Activated CD4-positive, alpha-beta memory T cell treated with anti-CD3 and anti-CD28 coated beads for 36 hours (primary cell): ENCODE data around the gene B3GAT3. TPM values are rescaled to one million over a fixed set of nuclear protein-coding genes. Genes with fewer than 3 reads are reported as not detected.
A peak's percentile ranks its signal among the peaks of the same experiment; 100 is the strongest.
"Not testable (repeated sequence)": the region's sequence is repeated elsewhere in the genome, so short reads cannot be mapped to it uniquely, and the experiment has no call there.

Source experiments
- CTCF ChIA-PET: fragments of 350-600 bp; sonication (Branson Sonifier 250); formaldehyde crosslinking; loops from one replicate; lab custom pipeline; 2021; ENCODE audit warnings: antibody characterized with exemption, inconsistent platforms; lab: Charles Lee
- POLR2A ChIA-PET: fragments of 350-600 bp; sonication (Branson Sonifier 250); formaldehyde crosslinking; loops from one replicate; lab custom pipeline; 2021; ENCODE audit warnings: antibody characterized with exemption; lab: Charles Lee
- DNase-seq: peaks from one replicate; pipeline ENCODE4 v3.0.0-alpha.2; 2020
- H3K27ac Mint-ChIP-seq: one replicate; pipeline ENCODE4 v1.8.0; 2021; ENCODE audit warnings: mixed read lengths
- H3K27me3 Mint-ChIP-seq: one replicate; pipeline ENCODE4 v1.8.0; 2021; ENCODE audit warnings: mixed read lengths
- H3K36me3 Mint-ChIP-seq: one replicate; pipeline ENCODE4 v1.8.0; 2021; ENCODE audit warnings: mixed read lengths
- H3K4me1 Mint-ChIP-seq: one replicate; pipeline ENCODE4 v1.8.0; 2021; ENCODE audit warnings: low read depth, mixed read lengths
- H3K4me3 Mint-ChIP-seq: one replicate; pipeline ENCODE4 v1.8.0; 2021; ENCODE audit warnings: mild to moderate bottlenecking, mixed read lengths
- H3K9me3 Mint-ChIP-seq: one replicate; pipeline ENCODE4 v1.8.0; 2021; ENCODE audit warnings: mixed read lengths
- intact Hi-C: fragments of 100-400 bp; cut with micrococcal nuclease; formaldehyde crosslinking; loops from one replicate; pipeline ENCODE4 v1.15.1; 2023
- total RNA-seq, 2 experiments: library from RNA; stranded (reverse); gene quantifications; one replicate each; pipeline ENCODE4 v1.2.3, GENCODE V29; 2021

B3GAT3 gene
- total RNA-seq, 2 experiments from 2014 or later, result 67.0 to 70.4 TPM

DNA sequence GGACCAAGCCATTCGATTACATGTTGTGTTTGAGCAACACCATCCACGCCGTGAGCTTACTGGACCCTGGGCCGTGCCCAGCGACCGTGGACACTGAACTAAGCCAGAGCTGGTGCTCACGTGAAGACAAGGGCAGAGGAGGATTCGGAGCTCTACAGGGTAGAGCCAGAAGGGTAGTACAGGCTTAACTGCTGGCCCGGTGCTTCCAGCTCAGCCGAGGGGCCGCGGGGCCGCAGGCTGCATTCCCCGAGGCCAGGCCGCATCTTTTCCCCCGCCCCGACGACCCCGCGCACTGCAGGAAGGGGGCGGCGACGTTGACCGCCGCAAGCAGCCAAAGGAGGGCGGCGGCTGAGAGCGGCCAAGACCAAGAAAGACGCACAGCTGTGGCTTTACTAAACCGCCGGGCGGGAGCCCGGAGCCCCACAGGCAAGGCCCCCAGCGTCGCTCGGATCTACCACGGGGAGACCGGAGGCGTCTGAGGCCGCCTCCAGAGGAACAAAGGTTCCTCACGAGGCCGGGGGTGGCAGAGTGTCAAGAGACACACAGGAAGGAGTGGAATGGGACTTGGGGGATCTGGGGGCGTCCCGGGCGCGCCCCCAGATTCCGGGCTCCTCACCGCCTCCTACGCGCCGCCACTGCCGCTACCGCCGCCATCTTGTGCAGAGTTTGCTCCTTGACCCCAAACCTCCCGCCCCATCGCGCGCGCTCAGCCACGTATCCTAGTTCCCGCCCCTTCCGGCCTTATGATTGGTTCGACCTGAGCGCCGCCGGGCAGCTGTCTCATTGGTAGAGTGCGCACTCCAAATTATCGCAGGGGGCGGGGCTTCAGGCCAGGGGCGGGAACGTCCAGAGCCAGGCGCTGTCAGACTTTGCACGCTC is 24.4 kb upstream of the B3GAT3 start, which contains the start of gene GANAB:
TSS of gene GANAB (minus strand) at position 668 of the 879 bp plus-strand sequence. CDS start at position 654, 14 bp downstream.
- H3K27ac Mint-ChIP-seq, result peak within 1 kb of the TSS; percentile 94
- DNase-seq, result peak; percentile 100
- no peaks in the 10 kb centered on the region for H3K27me3 Mint-ChIP-seq
- ChIA-PET POLR2A (interaction anchor here (0.6 to 7.2 kb wide), 18 partner anchors 9 to 210 kb away, joined by 3 to 68 read pairs (median 5); partner anchors contain the start of genes B3GAT3, C11orf98, CSKMT and EML3), CTCF (interaction anchor here (0.6 to 1.7 kb wide), 7 partner anchors 23 to 221 kb away, joined by 3 to 5 read pairs (median 3); partner anchors contain the start of genes HNRNPUL2 and STX5)
- intact Hi-C loops, result loop anchor here (1.0 to 2.0 kb wide), 3 partner anchors 24 to 55 kb away; partner anchors contain the start of genes EML3, ROM1 and TUT1
- H3K36me3 Mint-ChIP-seq, result peaks cover 21% of the 10 kb centered on the region
- H3K4me1 Mint-ChIP-seq, result peaks cover 30% of the 10 kb centered on the region
- peak within 1 kb of the TSS; percentile 94 for H3K4me3 Mint-ChIP-seq
- H3K9me3 Mint-ChIP-seq, result no peaks in the 10 kb centered on the region

DNA sequence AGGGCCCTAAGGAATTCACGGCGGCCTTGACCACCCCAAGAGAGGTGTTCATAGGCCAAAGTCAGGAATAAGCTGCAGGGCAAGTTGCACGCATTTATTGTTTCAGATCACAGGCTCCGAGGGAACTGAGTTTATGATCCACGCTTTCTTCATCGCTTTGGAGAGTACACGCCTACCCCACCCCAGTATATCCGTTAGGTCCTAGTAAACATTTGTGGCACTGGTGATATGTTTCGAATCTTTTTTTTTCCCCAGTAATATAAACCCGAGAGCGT is 23.8 kb upstream of the B3GAT3 start:
- Mint-ChIP-seq H3K27ac (peak overlapping the region; percentile 94), H3K36me3 (peaks cover 21% of the 10 kb centered on the region), H3K9me3 (no peaks in the 10 kb centered on the region), H3K4me3 (peak overlapping the region; percentile 94), H3K27me3 (no peaks in the 10 kb centered on the region), H3K4me1 (peaks cover 32% of the 10 kb centered on the region)
- ChIA-PET CTCF (interaction anchor here (0.6 to 1.7 kb wide), 5 partner anchors 23 to 186 kb away, joined by 3 to 5 read pairs (median 4); partner anchors contain the start of genes HNRNPUL2, STX5 and TUT1), POLR2A (interaction anchor here (0.8 to 7.2 kb wide), 14 partner anchors 10 to 210 kb away, joined by 3 to 68 read pairs (median 5); partner anchors contain the start of genes B3GAT3, C11orf98, CSKMT and EML3)
- peak; percentile 20 for DNase-seq
- intact Hi-C loops, result no loop called here

DNA sequence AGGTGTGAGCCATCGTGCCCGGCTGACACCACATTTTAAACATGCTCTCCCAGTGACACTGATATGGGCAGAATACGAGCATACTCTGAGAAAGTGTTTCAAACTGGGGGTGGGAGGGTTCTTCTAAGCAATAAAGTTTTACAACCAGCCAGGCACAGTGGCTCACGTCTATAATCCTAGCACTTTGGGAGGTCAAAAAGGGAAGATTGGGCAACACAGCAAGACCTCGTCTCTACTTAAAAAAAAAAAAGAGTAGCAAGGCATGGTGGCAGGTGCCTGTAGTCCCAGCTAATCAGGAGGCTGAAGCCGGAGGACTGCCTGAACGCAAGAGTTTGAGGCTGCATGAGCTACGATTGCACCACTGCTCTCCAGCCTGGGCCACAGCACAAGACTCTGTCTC is 22.4 kb upstream of the B3GAT3 start:
- POLR2A ChIA-PET, result interaction anchor here (0.6 to 7.2 kb wide), 6 partner anchors 10 to 208 kb away, joined by 3 to 68 read pairs (median 5); partner anchors contain the start of genes B3GAT3, C11orf98, CSKMT and TUT1
- no peak overlapping the region for H3K4me3 Mint-ChIP-seq

DNA sequence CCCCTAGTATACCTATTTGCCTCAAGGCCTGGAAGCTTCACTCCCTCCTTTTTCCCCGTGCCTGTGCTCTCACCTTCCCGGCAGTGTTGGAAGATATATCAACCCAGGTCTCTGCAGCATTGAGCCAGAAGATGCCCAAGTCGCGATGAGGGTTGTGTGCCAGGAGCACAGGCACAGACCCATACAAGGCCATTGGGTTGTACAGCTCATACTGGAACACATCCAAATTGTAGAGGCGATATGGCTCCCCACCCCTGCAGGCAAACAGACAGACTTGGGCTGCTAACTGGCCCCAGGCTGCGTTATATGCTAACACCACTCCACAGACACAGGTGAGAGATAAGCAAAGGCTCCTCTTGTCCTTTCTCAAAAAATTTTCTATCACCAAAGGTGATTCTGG is 10.7 kb upstream of the B3GAT3 start:
- no peak for DNase-seq
- no peaks in the 10 kb centered on the region for H3K27me3 Mint-ChIP-seq
- ChIA-PET CTCF (interaction anchor here (1.0 kb wide), 1 partner anchor 40 kb away, joined by 3 read pairs; no protein-coding TSS in a partner anchor), POLR2A (interaction anchor here (0.6 to 0.8 kb wide), 2 partner anchors 39 to 41 kb away, joined by 3 to 4 read pairs; partner anchors contain the start of genes LBHD1, TUT1 and UQCC3)
- intact Hi-C loops, result no loop called here
- H3K9me3 Mint-ChIP-seq, result no peaks in the 10 kb centered on the region
- H3K4me1 Mint-ChIP-seq, result peaks cover 16% of the 10 kb centered on the region
- H3K4me3 Mint-ChIP-seq, result no peak overlapping the region
- peaks cover 57% of the 10 kb centered on the region for H3K36me3 Mint-ChIP-seq
- no peak overlapping the region for H3K27ac Mint-ChIP-seq

More for the DNA sequence above, 22.4 kb upstream of the B3GAT3 start:
- H3K27me3 Mint-ChIP-seq, result no peaks in the 10 kb centered on the region
- intact Hi-C loops, result no loop called here
- H3K9me3 Mint-ChIP-seq, result no peaks in the 10 kb centered on the region
- CTCF ChIA-PET, result interaction anchor here (1.1 to 1.4 kb wide), 3 partner anchors 50 to 70 kb away, joined by 3 to 5 read pairs (median 3); partner anchors contain the start of gene TUT1
- H3K27ac Mint-ChIP-seq, result peak overlapping the region; percentile 43
- DNase-seq, result no peak
- H3K4me1 Mint-ChIP-seq, result peaks cover 41% of the 10 kb centered on the region
- peaks cover 22% of the 10 kb centered on the region for H3K36me3 Mint-ChIP-seq

DNA sequence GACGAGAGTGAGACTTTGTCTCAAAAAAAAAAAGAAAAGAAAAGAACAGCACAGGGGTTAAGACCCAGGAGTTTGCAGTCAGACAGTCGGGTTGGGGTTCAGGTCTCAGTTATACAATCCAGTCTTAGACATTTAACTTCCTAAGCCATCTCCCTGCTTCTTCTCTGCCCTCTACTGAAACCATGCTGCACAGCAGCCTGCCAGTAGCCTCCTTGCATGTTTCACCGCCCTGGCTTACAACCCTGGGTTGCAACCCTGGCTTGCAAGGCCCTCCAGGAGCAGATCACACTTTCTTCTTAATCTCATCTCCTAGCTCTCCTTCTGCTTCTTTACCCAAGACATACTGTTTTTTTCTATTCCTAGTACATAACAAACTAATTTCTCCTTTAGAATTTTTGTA is 5.9 kb upstream of the B3GAT3 start:
- ChIA-PET CTCF (interaction anchor here (1.1 kb wide), 1 partner anchor 15 kb away, joined by 3 read pairs; no protein-coding TSS in a partner anchor), POLR2A (no interaction called here)
- Mint-ChIP-seq H3K36me3 (peaks cover 44% of the 10 kb centered on the region), H3K27ac (no peak overlapping the region), H3K4me3 (no peak overlapping the region), H3K4me1 (no peaks in the 10 kb centered on the region), H3K9me3 (no peaks in the 10 kb centered on the region), H3K27me3 (no peaks in the 10 kb centered on the region)
- intact Hi-C loops, result no loop called here
- DNase-seq, result no peak

DNA sequence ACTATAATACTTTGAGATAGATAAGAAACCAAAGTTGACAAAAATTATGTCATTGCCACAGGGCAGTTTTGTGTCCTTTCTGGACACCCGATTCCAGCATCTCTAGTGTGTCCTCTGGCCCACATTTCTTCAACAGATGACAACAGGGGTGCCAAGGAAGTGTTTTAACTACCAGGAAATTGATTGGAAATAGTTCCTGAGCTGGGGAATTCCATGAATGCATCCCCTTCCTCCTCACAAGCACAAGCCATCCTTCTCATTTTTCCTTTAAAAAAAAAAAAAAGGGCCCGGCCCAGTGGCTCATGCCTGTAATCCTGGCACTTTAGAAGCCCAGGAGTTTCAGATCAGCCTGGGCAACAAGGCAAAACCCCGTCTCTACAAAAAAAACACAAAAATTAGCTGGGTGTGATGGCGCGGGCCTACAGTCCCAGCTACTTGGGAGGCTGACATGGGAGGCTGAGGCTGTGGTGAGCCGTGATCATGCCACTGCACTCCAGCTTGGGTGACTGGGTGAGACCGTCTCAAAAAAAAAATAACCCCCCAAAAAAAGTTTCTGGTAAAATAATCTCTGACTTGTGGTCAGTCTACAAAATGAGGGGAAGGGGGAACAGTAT is 797 bp upstream of the B3GAT3 start:
- intact Hi-C loops, result loop anchor here (1.0 to 2.0 kb wide), 7 partner anchors 9 to 258 kb away; partner anchors contain the start of genes C11orf98, CSKMT, GANAB and ROM1
- peak overlapping the region; percentile 93 for H3K27ac Mint-ChIP-seq
- POLR2A ChIA-PET, result interaction anchor here (0.6 to 3.8 kb wide), 12 partner anchors 9 to 233 kb away, joined by 3 to 30 read pairs (median 4); partner anchors contain the start of genes C11orf98, CSKMT, EML3 and GANAB
- CTCF ChIA-PET, result interaction anchor here (0.7 to 3.0 kb wide), 11 partner anchors 10 to 198 kb away, joined by 3 to 31 read pairs (median 4); partner anchors contain the start of genes EML3, INTS5, LBHD1 and ROM1
- peaks cover 28% of the 10 kb centered on the region for H3K36me3 Mint-ChIP-seq
- DNase-seq, result no peak
- H3K9me3 Mint-ChIP-seq, result no peaks in the 10 kb centered on the region
- H3K27me3 Mint-ChIP-seq, result no peaks in the 10 kb centered on the region
- peaks cover 22% of the 10 kb centered on the region for H3K4me1 Mint-ChIP-seq
- H3K4me3 Mint-ChIP-seq, result peak overlapping the region; percentile 97

DNA sequence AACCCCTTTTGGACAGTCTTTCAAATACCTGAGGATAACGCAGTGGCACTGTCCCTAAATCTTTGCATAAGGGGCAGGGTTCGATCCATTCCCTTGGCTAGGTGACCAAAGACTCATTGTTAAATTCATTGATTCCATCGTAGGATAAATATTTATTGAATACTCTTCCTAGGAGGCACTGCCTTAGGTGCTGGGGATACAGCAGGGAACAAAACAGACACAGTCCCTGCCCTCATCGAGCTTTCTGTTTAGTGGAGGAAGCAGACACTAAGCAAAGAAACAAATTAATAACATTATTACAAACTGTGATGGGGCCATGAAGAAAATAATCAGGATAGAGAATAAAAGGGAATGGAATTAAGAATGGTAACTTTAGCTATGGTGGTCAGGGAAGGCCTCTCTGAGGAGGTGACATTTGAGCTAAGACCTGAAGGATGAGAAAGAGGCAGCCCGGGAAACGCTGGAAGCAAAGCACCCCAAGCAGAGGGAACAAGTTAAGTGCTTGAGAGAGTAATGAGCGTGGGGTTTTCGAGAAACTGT is 689 bp downstream of the B3GAT3 start:
- H3K4me1 Mint-ChIP-seq, result peaks cover 25% of the 10 kb centered on the region
- intact Hi-C loops, result no loop called here
- H3K27me3 Mint-ChIP-seq, result no peaks in the 10 kb centered on the region
- no peaks in the 10 kb centered on the region for H3K9me3 Mint-ChIP-seq
- H3K27ac Mint-ChIP-seq, result peak overlapping the region; percentile 96
- CTCF ChIA-PET, result interaction anchor here (0.9 to 3.0 kb wide), 9 partner anchors 9 to 165 kb away, joined by 3 to 31 read pairs (median 6); partner anchors contain the start of genes C11orf98, CSKMT, EEF1G and EML3
- H3K36me3 Mint-ChIP-seq, result peaks cover 22% of the 10 kb centered on the region
- POLR2A ChIA-PET, result interaction anchor here (0.6 to 3.8 kb wide), 15 partner anchors 8 to 220 kb away, joined by 3 to 30 read pairs (median 4); partner anchors contain the start of genes C11orf98, CSKMT, EEF1G and EML3
- no peak for DNase-seq
- peak overlapping the region; percentile 97 for H3K4me3 Mint-ChIP-seq

DNA sequence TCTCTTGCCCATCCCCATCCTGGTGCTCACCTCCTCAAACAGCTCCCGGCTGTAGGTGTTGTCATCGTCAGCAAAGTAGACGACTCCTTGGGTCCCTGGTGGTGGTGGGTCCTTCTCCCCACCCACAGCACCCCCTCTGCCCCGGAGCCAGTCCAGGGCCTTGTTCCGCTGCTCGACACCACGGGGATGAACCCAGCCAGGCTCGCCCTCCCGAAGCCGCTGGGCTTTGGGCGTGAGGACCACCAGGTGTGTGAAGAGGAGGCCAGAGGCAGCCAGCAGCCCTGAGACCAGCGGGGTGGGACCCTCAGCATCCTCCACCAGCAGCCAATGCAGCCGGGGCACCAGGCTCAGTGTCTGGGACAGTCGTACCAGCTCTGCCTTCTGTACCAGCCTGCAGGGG is 4.8 kb downstream of the B3GAT3 start:
- CTCF ChIA-PET, H3K27ac Mint-ChIP-seq, H3K4me3 Mint-ChIP-seq, H3K27me3 Mint-ChIP-seq, intact Hi-C loops, DNase-seq, H3K9me3 Mint-ChIP-seq: not testable (repeated sequence)
- H3K36me3 Mint-ChIP-seq, result peaks cover 18% of the 10 kb centered on the region
- H3K4me1 Mint-ChIP-seq, result peaks cover 35% of the 10 kb centered on the region
- POLR2A ChIA-PET, result interaction anchor here (0.6 to 1.3 kb wide), 2 partner anchors 15 to 23 kb away, joined by 3 read pairs; partner anchors contain the start of gene MTA2

DNA sequence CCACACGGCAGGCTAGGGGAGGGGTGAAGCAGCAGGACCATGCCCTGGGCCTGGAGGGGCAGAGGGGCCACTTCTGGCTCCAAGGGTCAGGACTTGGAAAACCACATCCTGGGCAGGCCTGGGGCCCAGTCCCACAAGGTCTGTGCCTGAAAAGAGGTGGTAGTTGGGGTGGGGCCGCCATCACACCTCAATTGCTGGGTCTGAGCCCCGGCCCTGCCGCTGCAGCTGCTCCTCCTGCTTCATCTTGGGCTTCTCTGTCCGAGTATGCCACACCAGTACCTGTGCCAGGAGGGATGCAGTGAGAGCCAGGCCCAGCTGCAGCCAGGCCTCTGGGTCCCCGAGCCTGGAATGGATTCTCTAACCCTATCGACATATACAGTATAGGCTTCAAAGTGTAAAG is 6.3 kb downstream of the B3GAT3 start:
- Mint-ChIP-seq H3K27me3 (no peaks in the 10 kb centered on the region), H3K4me3 (no peak overlapping the region), H3K4me1 (peaks cover 37% of the 10 kb centered on the region), H3K36me3 (peaks cover 17% of the 10 kb centered on the region), H3K9me3 (no peaks in the 10 kb centered on the region), H3K27ac (no peak overlapping the region)
- DNase-seq, result no peak
- intact Hi-C loops, result no loop called here
- CTCF ChIA-PET, result no interaction called here
- POLR2A ChIA-PET, result no interaction called here

DNA sequence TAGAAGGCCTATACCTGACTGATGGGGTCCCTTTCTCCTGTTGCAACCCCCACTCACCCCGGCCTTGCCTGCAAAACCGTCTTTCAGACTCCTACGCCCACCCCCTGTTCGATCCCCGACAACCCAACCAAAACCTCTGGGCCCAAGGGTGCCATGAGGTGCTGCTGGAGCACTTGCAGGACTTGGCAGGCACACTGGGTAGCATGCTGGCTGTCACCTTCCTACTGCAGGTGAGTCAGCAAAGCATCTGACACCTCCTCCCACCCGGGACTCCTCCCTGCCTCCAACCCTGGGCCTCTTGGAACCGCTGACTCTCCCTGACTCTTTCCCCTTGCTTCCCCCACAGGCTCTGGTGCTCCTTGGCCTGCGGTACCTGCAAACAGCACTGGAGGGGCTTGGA is 7.5 kb downstream of the B3GAT3 start:
- DNase-seq, result peak; percentile 75
- POLR2A ChIA-PET, result interaction anchor here (1.8 kb wide), 1 partner anchor 22 kb away, joined by 6 read pairs; the partner anchor contains the start of gene TUT1
- no peaks in the 10 kb centered on the region for H3K9me3 Mint-ChIP-seq

More for the DNA sequence above, 7.5 kb downstream of the B3GAT3 start:
- intact Hi-C loops, result loop anchor here (5.0 kb wide), 2 partner anchors 78 to 228 kb away; no protein-coding TSS in a partner anchor
- Mint-ChIP-seq H3K4me1 (peaks cover 39% of the 10 kb centered on the region), H3K27ac (peak overlapping the region; percentile 72), H3K4me3 (no peak overlapping the region), H3K36me3 (peaks cover 26% of the 10 kb centered on the region), H3K27me3 (no peaks in the 10 kb centered on the region)
- CTCF ChIA-PET, result interaction anchor here (1.8 kb wide), 1 partner anchor 51 kb away, joined by 6 read pairs; the partner anchor contains the start of genes C11orf98 and CSKMT
